Measurements from ENCODE around the gene CYFIP1. TPM values are rescaled to one million over a fixed set of nuclear protein-coding genes. Genes with fewer than 3 reads are reported as not detected.

CYFIP1 gene
- total RNA-seq, 4 donors from 2014 or later, result 31.1 to 52.6 (median 37.4) TPM

GRCh38 chr15:22873841-22874240, 106.3 kb downstream of the CYFIP1 start:
- no peaks in the 10 kb centered on the region for H3K27me3 ChIP-seq
- no peaks in the 10 kb centered on the region for H3K4me1 ChIP-seq
- DNase-seq, result no peak
- in situ Hi-C loops (cut with MboI; ENCODE audit: low sequenced_read_pairs in 4 of 4), result no loop called here
- intact Hi-C loops (cut with DNase I; ENCODE audit: low total_unique reads), result no loop called here
- no peak for ATAC-seq
- no peak for TF ChIP-seq CTCF (IDR thresholded peaks at IDR 0.05 in 4 of 5, conservative IDR thresholded peaks at IDR 0.05 in 1 of 5)
- TF ChIP-seq POLR2A (IDR thresholded peaks at IDR 0.05), result no peak
- H3K27ac ChIP-seq, result no peak overlapping the region
- no peaks in the 10 kb centered on the region for H3K9me3 ChIP-seq
- H3K4me3 ChIP-seq, result no peak overlapping the region
- peaks cover 2 to 75% of the 10 kb centered on the region in 2 donors for H3K36me3 ChIP-seq

- no peaks in the 10 kb centered on the region for H3K9me3 ChIP-seq
- DNase-seq, result no peak
- H3K4me3 ChIP-seq, result no peak overlapping the region
- in situ Hi-C loops (cut with MboI; ENCODE audit: low sequenced_read_pairs in 4 of 4) (no loop called here), intact Hi-C loops (cut with DNase I; ENCODE audit: low total_unique reads) (no loop called here)
- no peaks in the 10 kb centered on the region for H3K4me1 ChIP-seq
- peaks cover 2 to 81% of the 10 kb centered on the region in 2 donors for H3K36me3 ChIP-seq
- no peak for ATAC-seq
- peak overlapping the region in 1 of 4 donors; percentile 25 for H3K27ac ChIP-seq
- H3K27me3 ChIP-seq, result no peaks in the 10 kb centered on the region
- TF ChIP-seq CTCF (IDR thresholded peaks at IDR 0.05 in 4 of 5, conservative IDR thresholded peaks at IDR 0.05 in 1 of 5), result no peak
- TF ChIP-seq POLR2A (IDR thresholded peaks at IDR 0.05), result no peak
These were observed 107.0 kb downstream of the CYFIP1 start for GRCh38 chr15:22872936-22873701.

- Histone ChIP-seq H3K4me1 (no peaks in the 10 kb centered on the region), H3K27me3 (no peaks in the 10 kb centered on the region), H3K4me3 (no peak overlapping the region), H3K27ac (peak overlapping the region in 1 of 4 donors; percentile 14), H3K9me3 (no peaks in the 10 kb centered on the region), H3K36me3 (peaks cover 2 to 86% of the 10 kb centered on the region in 2 donors)
- no peak for TF ChIP-seq POLR2A (IDR thresholded peaks at IDR 0.05)
- no peak for TF ChIP-seq CTCF (IDR thresholded peaks at IDR 0.05 in 4 of 5, conservative IDR thresholded peaks at IDR 0.05 in 1 of 5)
- intact Hi-C loops (cut with DNase I; ENCODE audit: low total_unique reads) (no loop called here), in situ Hi-C loops (cut with MboI; ENCODE audit: low sequenced_read_pairs in 4 of 4) (no loop called here)
- ATAC-seq (no peak), DNase-seq (no peak)
These were observed 108.6 kb downstream of the CYFIP1 start for GRCh38 chr15:22871481-22872086.

GRCh38 chr15:22870865-22871264, 109.3 kb downstream of the CYFIP1 start:
- intact Hi-C loops (cut with DNase I; ENCODE audit: low total_unique reads), result no loop called here
- TF ChIP-seq CTCF (IDR thresholded peaks at IDR 0.05 in 4 of 5, conservative IDR thresholded peaks at IDR 0.05 in 1 of 5) (no peak), POLR2A (IDR thresholded peaks at IDR 0.05) (no peak)
- H3K27me3 ChIP-seq, result no peaks in the 10 kb centered on the region
- no peaks in the 10 kb centered on the region for H3K9me3 ChIP-seq
- no peaks in the 10 kb centered on the region for H3K4me1 ChIP-seq
- no peak overlapping the region for H3K27ac ChIP-seq
- no peak overlapping the region for H3K4me3 ChIP-seq
- in situ Hi-C loops (cut with MboI; ENCODE audit: low sequenced_read_pairs in 4 of 4), result no loop called here
- no peak for DNase-seq
- H3K36me3 ChIP-seq, result peaks cover 2 to 89% of the 10 kb centered on the region in 2 donors
- ATAC-seq, result no peak

Data from gastrocnemius medialis (tissue), 4 donors.